ENCODE results near the gene CRTC2. TPM values are rescaled to one million over a fixed set of nuclear protein-coding genes. Genes with fewer than 3 reads are reported as not detected.

The CRTC2 gene
- total and polyA plus RNA-seq, 2 experiments from 2014 or later = 10.6 to 20.7 TPM

GRCh38 chr1:153956997-153957715 is 1.3 kb downstream of the CRTC2 start:
- no peak for DNase-seq (ENCODE audit: low spot score)
- peaks cover 27% of the 10 kb centered on the region for H3K27me3 Mint-ChIP-seq (ENCODE audit: insufficient read depth, low read depth, poor library complexity)
- no peaks in the 10 kb centered on the region for H3K27me3 ChIP-seq (ENCODE audit: insufficient read depth)
- H3K27ac ChIP-seq (ENCODE audit: low read depth) = peak overlapping the region; percentile 93
- peak overlapping the region; percentile 99 for H3K4me3 Mint-ChIP-seq
- peaks cover 28% of the 10 kb centered on the region for H4K20me1 ChIP-seq (replicated peaks; ENCODE audit: insufficient read depth)
- H3K9me2 ChIP-seq (ENCODE audit: insufficient read depth) = no peaks in the 10 kb centered on the region
- H3K36me3 Mint-ChIP-seq (ENCODE audit: low read depth) = peaks cover 44% of the 10 kb centered on the region
- peaks cover 42% of the 10 kb centered on the region for H3K4me1 Mint-ChIP-seq
- H3F3A ChIP-seq (replicated peaks; ENCODE audit: low read depth) = peaks cover 31% of the 10 kb centered on the region
- peak overlapping the region; percentile 98 for H3K4me3 ChIP-seq
- H3K4me2 ChIP-seq = peak overlapping the region; percentile 99
- H3K9me3 Mint-ChIP-seq = peaks cover 3% of the 10 kb centered on the region; the same call in 2 of the 3 replicates
- peak overlapping the region; percentile 98 for H3K27ac Mint-ChIP-seq
- H3K36me3 ChIP-seq (ENCODE audit: insufficient read depth) = peaks cover 14% of the 10 kb centered on the region
- TF ChIP-seq JUNB (IDR thresholded peaks at IDR 0.05; ENCODE audit: unreplicated experiment) (no peak), REST (IDR thresholded peaks at IDR 0.05; ENCODE audit: unreplicated experiment) (no peak), EZH2 (IDR thresholded peaks at IDR 0.05; ENCODE audit: low read depth, unreplicated experiment) (no peak), CREB1 (CRISPR knock-in tag; IDR thresholded peaks at IDR 0.05; ENCODE audit: low read depth) (no peak), CTCF (conservative IDR thresholded peaks at IDR 0.05; ENCODE audit: low read depth in 2 of 2) (no peak), ZNF331 (CRISPR knock-in tag; IDR thresholded peaks at IDR 0.05; ENCODE audit: low read depth) (no peak)
- peaks cover 25% of the 10 kb centered on the region for H3K4me1 ChIP-seq (ENCODE audit: insufficient read depth)
- no peak for ATAC-seq
- no peak overlapping the region for H2AFZ ChIP-seq
- peaks cover 64% of the 10 kb centered on the region for H3K79me2 ChIP-seq (replicated peaks; ENCODE audit: insufficient read depth)

- H3K27ac Mint-ChIP-seq = no peak overlapping the region
- peaks cover 7% of the 10 kb centered on the region; the same call in 1 of the 2 replicates for H3K36me3 ChIP-seq (ENCODE audit: insufficient read depth)
- peaks cover 26% of the 10 kb centered on the region for H3K4me1 Mint-ChIP-seq
- H3K27ac ChIP-seq (ENCODE audit: low read depth) = no peak overlapping the region
- H3K4me3 ChIP-seq = no peak overlapping the region
- no peaks in the 10 kb centered on the region for H3K9me2 ChIP-seq (ENCODE audit: insufficient read depth)
- H3K4me1 ChIP-seq (ENCODE audit: insufficient read depth) = peaks cover 11% of the 10 kb centered on the region
- no peaks in the 10 kb centered on the region for H3K27me3 ChIP-seq (ENCODE audit: insufficient read depth)
- H3K36me3 Mint-ChIP-seq (ENCODE audit: low read depth) = peaks cover 41% of the 10 kb centered on the region
- H4K20me1 ChIP-seq (replicated peaks; ENCODE audit: insufficient read depth) = peaks cover 34% of the 10 kb centered on the region
- no peak overlapping the region for H3K4me3 Mint-ChIP-seq
- H3K79me2 ChIP-seq (replicated peaks; ENCODE audit: insufficient read depth) = peaks cover 50% of the 10 kb centered on the region
- H3K27me3 Mint-ChIP-seq (ENCODE audit: insufficient read depth, low read depth, poor library complexity) = peaks cover 24% of the 10 kb centered on the region
- peaks cover 14% of the 10 kb centered on the region for H3F3A ChIP-seq (replicated peaks; ENCODE audit: low read depth)
- H3K9me3 Mint-ChIP-seq = peaks cover 3% of the 10 kb centered on the region; the same call in 2 of the 3 replicates
- DNase-seq (ENCODE audit: low spot score) (no peak), ATAC-seq (no peak)
- H3K4me2 ChIP-seq = no peak overlapping the region
- H2AFZ ChIP-seq = no peak overlapping the region
- no peak for TF ChIP-seq CTCF (conservative IDR thresholded peaks at IDR 0.05; ENCODE audit: low read depth in 2 of 2)
Measured at GRCh38 chr1:153954826-153955225, 3.6 kb downstream of the CRTC2 start.
